Gastrocnemius medialis (tissue), 4 donors: ENCODE data around the gene FEZ2.

Source experiments
- CTCF ChIP-seq, 5 experiments: fragments of 450-650 bp in 3 of 5; fragments of 200-600 bp in 2 of 5; sonication (generic) in 2 of 5; IDR thresholded peaks in 4 of 5; conservative IDR thresholded peaks in 1 of 5; 1 replicate in 4 of 5; 2 replicates in 1 of 5; pipeline ENCODE4 v1.5.1; 2016 to 2019; ENCODE audit warnings: antibody characterized with exemption in 5 of 5, mild to moderate bottlenecking in 3 of 5, moderate library complexity in 3 of 5
- POLR2A ChIP-seq, 2 donors: fragments of 450-650 bp; IDR thresholded peaks; one replicate each; pipeline ENCODE4 v1.6.1; 2017; ENCODE audit warnings: antibody characterized with exemption in 2 of 2, mild to moderate bottlenecking in 2 of 2, moderate library complexity in 2 of 2

GRCh38 chr2:36530983-36531354 lies 67.0 kb downstream of the FEZ2 start:
- peak in 2 of 5 experiments; percentile 12 to 15 for TF ChIP-seq CTCF (IDR thresholded peaks at IDR 0.05 in 4 of 5, conservative IDR thresholded peaks at IDR 0.05 in 1 of 5)
- TF ChIP-seq POLR2A (IDR thresholded peaks at IDR 0.05), result no peak
